ENCODE results near the gene CELF5.

CELF5 gene

GRCh38 chr19:3193256-3194105 is 31.0 kb upstream of the CELF5 start:
- peaks cover 11% of the 10 kb centered on the region; the same call in 1 of the 2 replicates for H3K36me3 ChIP-seq (ENCODE audit: insufficient read depth, low read length)
- H3K9ac ChIP-seq (ENCODE audit: insufficient read length): no peak overlapping the region
- TF ChIP-seq POLR2AphosphoS5 (IDR thresholded peaks at IDR 0.05; ENCODE audit: borderline replicate concordance, low read depth, low read length) (no peak), FOXP2 (optimal IDR thresholded peaks at IDR 0.05; ENCODE audit: control extremely low read depth, extremely low read length, insufficient read depth) (no peak), EZH2 (IDR thresholded peaks at IDR 0.05) (no peak)
- no peaks in the 10 kb centered on the region for H3K9me3 ChIP-seq (ENCODE audit: low read depth, low read length)
- no peak overlapping the region for H3K27ac ChIP-seq
- no peak for DNase-seq (ENCODE audit: low read depth, low spot score)
- H3K4me3 ChIP-seq: no peak overlapping the region

GRCh38 chr19:3194106-3195087 is 30.1 kb upstream of the CELF5 start:
- no peak for DNase-seq (ENCODE audit: low read depth, low spot score)
- peaks cover 8% of the 10 kb centered on the region; the same call in 1 of the 2 replicates for H3K36me3 ChIP-seq (ENCODE audit: insufficient read depth, low read length)
- no peak for TF ChIP-seq POLR2AphosphoS5 (IDR thresholded peaks at IDR 0.05; ENCODE audit: borderline replicate concordance, low read depth, low read length)
- TF ChIP-seq FOXP2 (optimal IDR thresholded peaks at IDR 0.05; ENCODE audit: control extremely low read depth, extremely low read length, insufficient read depth): no peak
- TF ChIP-seq EZH2 (IDR thresholded peaks at IDR 0.05): no peak

GRCh38 chr19:3196064-3196932 is 28.2 kb upstream of the CELF5 start:
- Histone ChIP-seq H3K27ac (no peak overlapping the region), H3K36me3 (ENCODE audit: insufficient read depth, low read length) (peaks cover 8% of the 10 kb centered on the region; the same call in 1 of the 2 replicates), H3K9ac (ENCODE audit: insufficient read length) (no peak overlapping the region), H3K4me3 (no peak overlapping the region), H3K9me3 (ENCODE audit: low read depth, low read length) (no peaks in the 10 kb centered on the region)
- no peak for DNase-seq (ENCODE audit: low read depth, low spot score)
- TF ChIP-seq POLR2AphosphoS5 (IDR thresholded peaks at IDR 0.05; ENCODE audit: borderline replicate concordance, low read depth, low read length) (no peak), EZH2 (IDR thresholded peaks at IDR 0.05) (no peak), FOXP2 (optimal IDR thresholded peaks at IDR 0.05; ENCODE audit: control extremely low read depth, extremely low read length, insufficient read depth) (no peak)

More at GRCh38 chr19:3194106-3195087, 30.1 kb upstream of the CELF5 start:
- Histone ChIP-seq H3K9ac (ENCODE audit: insufficient read length) (no peak overlapping the region), H3K9me3 (ENCODE audit: low read depth, low read length) (no peaks in the 10 kb centered on the region), H3K4me3 (no peak overlapping the region), H3K27ac (no peak overlapping the region)

DNA sequence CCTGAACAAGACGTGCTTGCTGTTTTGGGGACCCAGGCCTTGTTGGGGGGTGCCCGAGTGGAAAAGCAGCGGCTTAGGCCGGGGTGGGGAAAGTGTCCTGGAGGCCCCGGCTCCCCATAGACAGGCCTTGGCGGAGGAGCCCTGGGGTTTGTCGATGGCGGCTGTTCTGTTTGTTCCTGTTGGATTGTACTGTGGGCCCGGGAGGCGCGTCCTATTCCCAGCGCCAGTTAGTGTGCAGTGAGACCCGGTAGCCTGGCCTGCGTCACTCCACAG is 27.6 kb upstream of the CELF5 start:
- Histone ChIP-seq H3K9ac (ENCODE audit: insufficient read length) (no peak overlapping the region), H3K4me3 (no peak overlapping the region), H3K9me3 (ENCODE audit: low read depth, low read length) (no peaks in the 10 kb centered on the region), H3K27ac (no peak overlapping the region), H3K36me3 (ENCODE audit: insufficient read depth, low read length) (peaks cover 8% of the 10 kb centered on the region; the same call in 1 of the 2 replicates)
- DNase-seq (ENCODE audit: low read depth, low spot score): no peak
- TF ChIP-seq POLR2AphosphoS5 (IDR thresholded peaks at IDR 0.05; ENCODE audit: borderline replicate concordance, low read depth, low read length) (no peak), EZH2 (IDR thresholded peaks at IDR 0.05) (no peak), FOXP2 (optimal IDR thresholded peaks at IDR 0.05; ENCODE audit: control extremely low read depth, extremely low read length, insufficient read depth) (no peak)

DNA sequence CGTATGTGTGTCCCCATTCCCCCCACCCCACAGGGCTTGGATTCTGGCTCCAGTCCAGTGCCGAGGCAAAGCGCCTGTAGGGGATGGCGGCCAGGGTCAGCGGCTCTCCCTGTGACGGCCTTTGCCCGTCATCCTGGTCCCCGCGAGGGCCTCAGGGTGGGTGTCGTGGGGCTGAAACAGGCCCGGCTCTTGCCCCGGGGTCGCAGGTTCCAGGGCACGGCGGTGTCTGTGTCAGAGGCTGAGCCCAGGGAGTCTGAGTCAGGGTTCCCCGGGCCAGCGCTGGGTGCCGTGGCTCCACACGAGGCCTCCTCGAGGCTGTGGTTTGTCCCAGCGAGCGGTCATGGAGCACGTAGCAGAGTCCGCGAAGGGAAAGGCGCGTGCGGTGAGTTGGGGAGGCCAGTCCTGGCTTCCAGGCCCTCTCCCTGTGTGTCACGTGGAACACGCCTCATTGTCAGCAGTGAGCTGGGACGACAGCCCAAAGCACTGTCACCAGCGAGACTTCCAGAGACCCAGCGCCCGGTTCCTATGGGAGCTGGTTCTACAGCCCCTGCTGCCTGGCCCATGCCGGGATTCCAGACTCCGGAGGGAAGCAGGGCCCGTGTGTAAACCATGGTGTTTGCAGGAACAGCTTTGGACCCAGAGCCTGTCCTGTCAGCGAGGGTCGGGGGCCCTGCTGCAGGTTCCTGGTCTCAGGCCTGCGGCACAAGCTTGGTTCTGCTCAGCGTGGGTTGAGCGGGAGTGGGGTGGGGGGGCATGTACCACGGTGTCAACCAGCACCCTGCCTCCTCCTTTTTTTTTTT is 25.4 kb upstream of the CELF5 start:
- DNase-seq (ENCODE audit: low read depth, low spot score): no peak
- peaks cover 8% of the 10 kb centered on the region; the same call in 1 of the 2 replicates for H3K36me3 ChIP-seq (ENCODE audit: insufficient read depth, low read length)
- no peaks in the 10 kb centered on the region for H3K9me3 ChIP-seq (ENCODE audit: low read depth, low read length)
- H3K27ac ChIP-seq: no peak overlapping the region
- TF ChIP-seq FOXP2 (optimal IDR thresholded peaks at IDR 0.05; ENCODE audit: control extremely low read depth, extremely low read length, insufficient read depth) (no peak), POLR2AphosphoS5 (IDR thresholded peaks at IDR 0.05; ENCODE audit: borderline replicate concordance, low read depth, low read length) (0 out of 2 replicates have a peak, but pooled peaks have one; percentile 5)
- no peak overlapping the region for H3K9ac ChIP-seq (ENCODE audit: insufficient read length)
- no peak overlapping the region for H3K4me3 ChIP-seq

DNA sequence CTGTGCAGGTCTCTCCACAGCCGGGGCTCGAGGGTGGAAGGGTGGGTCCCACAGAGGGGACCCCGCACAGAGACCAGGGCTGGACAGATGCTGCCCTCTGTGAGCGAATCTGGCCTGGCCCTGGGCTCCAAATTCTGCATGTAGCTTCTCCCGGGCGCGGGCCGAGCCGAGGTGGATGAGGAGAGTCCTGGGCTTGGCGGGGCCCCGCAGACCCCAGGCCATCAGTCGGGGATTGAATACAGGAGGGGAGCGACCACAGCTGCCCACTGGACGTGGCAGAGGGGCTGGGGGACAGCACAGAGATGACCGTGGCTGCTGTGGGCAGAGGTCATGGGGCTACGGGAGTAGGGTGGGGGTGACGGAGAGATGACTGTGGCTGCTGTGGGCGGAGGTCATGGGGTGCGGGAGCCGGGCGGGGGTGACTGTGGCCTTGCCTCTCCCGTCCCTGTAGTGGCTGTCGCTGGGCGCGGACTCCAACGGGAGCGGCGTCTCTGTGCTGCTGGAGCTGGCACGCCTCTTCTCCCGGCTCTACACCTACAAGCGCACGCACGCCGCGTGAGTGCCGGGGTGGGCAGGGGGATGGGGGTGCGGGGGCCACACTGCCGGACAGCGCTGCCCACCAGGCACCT is 23.3 kb upstream of the CELF5 start:
- TF ChIP-seq FOXP2 (optimal IDR thresholded peaks at IDR 0.05; ENCODE audit: control extremely low read depth, extremely low read length, insufficient read depth): no peak
- no peak for TF ChIP-seq POLR2AphosphoS5 (IDR thresholded peaks at IDR 0.05; ENCODE audit: borderline replicate concordance, low read depth, low read length)
- no peak for TF ChIP-seq EZH2 (IDR thresholded peaks at IDR 0.05)
- Histone ChIP-seq H3K36me3 (ENCODE audit: insufficient read depth, low read length) (peaks cover 6% of the 10 kb centered on the region; the same call in 1 of the 2 replicates), H3K4me3 (no peak overlapping the region), H3K9me3 (ENCODE audit: low read depth, low read length) (no peaks in the 10 kb centered on the region), H3K27ac (no peak overlapping the region), H3K9ac (ENCODE audit: insufficient read length) (no peak overlapping the region)
- DNase-seq (ENCODE audit: low read depth, low spot score): no peak

GRCh38 chr19:3201911-3202310 is 22.6 kb upstream of the CELF5 start:
- no peak for DNase-seq (ENCODE audit: low read depth, low spot score)
- Histone ChIP-seq H3K36me3 (ENCODE audit: insufficient read depth, low read length) (peaks cover 11% of the 10 kb centered on the region), H3K9me3 (ENCODE audit: low read depth, low read length) (no peaks in the 10 kb centered on the region), H3K4me3 (no peak overlapping the region), H3K27ac (no peak overlapping the region), H3K9ac (ENCODE audit: insufficient read length) (no peak overlapping the region)
- no peak for TF ChIP-seq FOXP2 (optimal IDR thresholded peaks at IDR 0.05; ENCODE audit: control extremely low read depth, extremely low read length, insufficient read depth)
